Tibial nerve (tissue), 4 donors: Measurements from ENCODE around the gene MPI. TPM values are rescaled to one million over a fixed set of nuclear protein-coding genes. Genes with fewer than 3 reads are reported as not detected.
"Not testable (repeated sequence)": the region's sequence is repeated elsewhere in the genome, so short reads cannot be mapped to it uniquely, and the experiment has no call there.

Experiments used
- DNase-seq, 2 donors: peaks; one replicate each; pipeline ENCODE4 v3.0.0-alpha.2; 2019; ENCODE audit warnings: low spot score in 2 of 2
- H3K27ac ChIP-seq, 4 donors: fragments of 200-600 bp; sonication (generic) in 3 of 4; one replicate each; pipeline ENCODE4 v1.5.1; 2017 to 2019; ENCODE audit warnings: mild to moderate bottlenecking in 1 of 4
- H3K27me3 ChIP-seq, 2 donors: fragments of 200-600 bp; sonication (generic) in 1 of 2; one replicate each; pipeline versions ENCODE4 v1.5.1 to v1.6.0; 2017 to 2019
- H3K36me3 ChIP-seq, 3 donors: fragments of 200-600 bp; sonication (generic); one replicate each; pipeline ENCODE4 v1.5.1; 2018 to 2019
- H3K4me1 ChIP-seq, 4 donors: fragments of 200-600 bp; sonication (generic) in 3 of 4; one replicate each; pipeline ENCODE4 v1.5.1; 2017 to 2019
- H3K4me3 ChIP-seq, 4 donors: fragments of 200-600 bp; sonication (generic) in 3 of 4; one replicate each; pipeline ENCODE4 v1.5.1; 2017 to 2019; ENCODE audit warnings: mild to moderate bottlenecking in 1 of 4, moderate library complexity in 1 of 4
- H3K9me3 ChIP-seq, 4 donors: fragments of 200-600 bp; sonication (generic) in 3 of 4; one replicate each; pipeline ENCODE4 v1.5.1; 2017 to 2019
- EP300 ChIP-seq, 2 donors: sonication (generic); formaldehyde crosslinking; IDR thresholded peaks; one replicate each; pipeline ENCODE4 v1.6.1; 2017; ENCODE audit warnings: antibody characterized with exemption in 2 of 2, mild to moderate bottlenecking in 1 of 2
- POLR2A ChIP-seq, 2 donors: fragments of 450-650 bp; IDR thresholded peaks; one replicate each; pipeline ENCODE4 v1.6.1; 2017; ENCODE audit warnings: antibody characterized with exemption in 2 of 2, mild to moderate bottlenecking in 2 of 2, moderate library complexity in 2 of 2
- WGBS, 2 donors: methylation state at CpG; one replicate each; pipeline ENCODE4 v1.1.5; 2018; 5-methylcytosine and 5-hydroxymethylcytosine counted together
- total RNA-seq, 4 donors: library from RNA; depleted of rRNA; stranded (reverse); fragments of >200 nt; gene quantifications; one replicate each; pipeline ENCODE4 v1.1.0, GENCODE V29; 2016
- TF ChIP-seq, protein P1 (sequence below), 5 experiments: fragments of 200-600 bp in 3 of 5; fragments of 450-650 bp in 2 of 5; sonication (generic) in 3 of 5; IDR thresholded peaks; one replicate each; pipeline ENCODE4 v1.5.1; 2016 to 2019; ENCODE audit warnings: antibody characterized with exemption in 5 of 5, mild to moderate bottlenecking in 3 of 5, moderate library complexity in 2 of 5

The MPI gene
- total RNA-seq, 4 donors from 2014 or later: 42.4 to 79.3 (median 60.8) TPM

DNA sequence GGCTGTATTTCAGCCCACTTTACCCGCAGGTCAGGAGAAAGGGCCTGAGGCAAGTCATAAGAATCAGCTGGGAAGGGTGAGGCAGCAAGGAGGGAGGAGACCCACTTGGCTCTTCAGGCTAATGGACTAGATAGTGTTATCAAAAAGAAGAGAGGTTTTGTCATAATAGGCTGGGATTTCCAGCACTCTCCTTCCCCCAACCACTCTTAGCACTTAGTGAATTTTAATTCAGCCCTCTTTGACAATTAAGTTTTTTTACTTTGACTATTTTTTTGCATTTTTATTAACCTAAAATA lies 771 bp downstream of the MPI start:
- TF ChIP-seq, protein P1, sequence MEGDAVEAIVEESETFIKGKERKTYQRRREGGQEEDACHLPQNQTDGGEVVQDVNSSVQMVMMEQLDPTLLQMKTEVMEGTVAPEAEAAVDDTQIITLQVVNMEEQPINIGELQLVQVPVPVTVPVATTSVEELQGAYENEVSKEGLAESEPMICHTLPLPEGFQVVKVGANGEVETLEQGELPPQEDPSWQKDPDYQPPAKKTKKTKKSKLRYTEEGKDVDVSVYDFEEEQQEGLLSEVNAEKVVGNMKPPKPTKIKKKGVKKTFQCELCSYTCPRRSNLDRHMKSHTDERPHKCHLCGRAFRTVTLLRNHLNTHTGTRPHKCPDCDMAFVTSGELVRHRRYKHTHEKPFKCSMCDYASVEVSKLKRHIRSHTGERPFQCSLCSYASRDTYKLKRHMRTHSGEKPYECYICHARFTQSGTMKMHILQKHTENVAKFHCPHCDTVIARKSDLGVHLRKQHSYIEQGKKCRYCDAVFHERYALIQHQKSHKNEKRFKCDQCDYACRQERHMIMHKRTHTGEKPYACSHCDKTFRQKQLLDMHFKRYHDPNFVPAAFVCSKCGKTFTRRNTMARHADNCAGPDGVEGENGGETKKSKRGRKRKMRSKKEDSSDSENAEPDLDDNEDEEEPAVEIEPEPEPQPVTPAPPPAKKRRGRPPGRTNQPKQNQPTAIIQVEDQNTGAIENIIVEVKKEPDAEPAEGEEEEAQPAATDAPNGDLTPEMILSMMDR (IDR thresholded peaks at IDR 0.05): no peak
- Histone ChIP-seq H3K27me3 (no peaks in the 10 kb centered on the region), H3K4me3 (peak overlapping the region; percentile 84 to 98 (median 94)), H3K9me3 (no peaks in the 10 kb centered on the region), H3K4me1 (peaks cover 5 to 26% (median 13%) of the 10 kb centered on the region in 4 donors), H3K27ac (peak overlapping the region in 2 of 4 donors; percentile 88 to 90), H3K36me3 (peaks cover 0 to 41% (median 3%) of the 10 kb centered on the region in 3 donors)
- WGBS, 2 donors: 0 to 13% methylated on average over 1 of the region's 1 CpG
- no peak for DNase-seq

DNA sequence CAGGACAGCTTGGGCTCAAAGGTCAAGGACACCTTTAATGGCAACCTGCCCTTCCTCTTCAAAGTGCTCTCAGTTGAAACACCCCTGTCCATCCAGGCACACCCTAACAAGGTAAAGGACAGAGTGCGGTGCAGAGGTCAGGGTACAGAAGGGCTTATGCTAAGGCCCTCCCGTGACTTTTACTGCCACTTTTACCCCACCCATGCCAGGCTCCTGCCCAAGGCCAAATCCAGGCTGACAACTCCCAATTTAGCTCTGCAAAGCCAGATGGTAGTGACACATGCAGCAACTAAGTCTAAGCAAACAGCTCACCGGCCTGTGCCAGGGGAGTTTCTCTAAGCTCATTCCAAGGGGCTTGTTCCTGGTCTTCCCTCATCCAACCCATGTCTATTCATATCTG lies 1.6 kb downstream of the MPI start:
- WGBS, 2 donors: 88 to 94% methylated on average over 3 of the region's 3 CpGs
- H3K27ac ChIP-seq: peak overlapping the region in 1 of 4 donors; percentile 40
- no peak for TF ChIP-seq EP300 (IDR thresholded peaks at IDR 0.05)
- no peak for TF ChIP-seq POLR2A (IDR thresholded peaks at IDR 0.05)
- TF ChIP-seq, protein P1 (IDR thresholded peaks at IDR 0.05): no peak

GRCh38 chr15:74892313-74892712 lies 2.5 kb downstream of the MPI start:
- 90 to 92% methylated on average over 3 of the region's 3 CpGs for WGBS, 2 donors
- H3K36me3 ChIP-seq: peaks cover 0 to 58% (median 3%) of the 10 kb centered on the region in 3 donors

More for the DNA sequence above, 1.6 kb downstream of the MPI start:
- H3K4me1 ChIP-seq: peaks cover 5 to 26% (median 13%) of the 10 kb centered on the region in 4 donors
- H3K9me3 ChIP-seq: no peaks in the 10 kb centered on the region
- H3K4me3 ChIP-seq: no peak overlapping the region
- H3K27me3 ChIP-seq: no peaks in the 10 kb centered on the region
- no peak for DNase-seq
- H3K36me3 ChIP-seq: peaks cover 0 to 49% (median 3%) of the 10 kb centered on the region in 3 donors

GRCh38 chr15:74892931-74893330 lies 3.1 kb downstream of the MPI start:
- no peak for DNase-seq
- Histone ChIP-seq H3K9me3 (no peaks in the 10 kb centered on the region), H3K27ac (no peak overlapping the region), H3K27me3 (no peaks in the 10 kb centered on the region), H3K36me3 (peaks cover 0 to 63% (median 3%) of the 10 kb centered on the region in 3 donors), H3K4me1 (peaks cover 5 to 26% (median 13%) of the 10 kb centered on the region in 4 donors), H3K4me3 (no peak overlapping the region)
- TF ChIP-seq, protein P1 (IDR thresholded peaks at IDR 0.05): no peak
- no peak for TF ChIP-seq EP300 (IDR thresholded peaks at IDR 0.05)
- no peak for TF ChIP-seq POLR2A (IDR thresholded peaks at IDR 0.05)
- 65 to 100% methylated on average over 2 of the region's 2 CpGs for WGBS, 2 donors

More at GRCh38 chr15:74892313-74892712, 2.5 kb downstream of the MPI start:
- no peaks in the 10 kb centered on the region for H3K27me3 ChIP-seq
- H3K4me3 ChIP-seq: no peak overlapping the region
- no peaks in the 10 kb centered on the region for H3K9me3 ChIP-seq
- DNase-seq: no peak
- H3K27ac ChIP-seq: no peak overlapping the region
- peaks cover 5 to 26% (median 13%) of the 10 kb centered on the region in 4 donors for H3K4me1 ChIP-seq
- TF ChIP-seq, protein P1 (IDR thresholded peaks at IDR 0.05): no peak
- TF ChIP-seq POLR2A (IDR thresholded peaks at IDR 0.05) (no peak), EP300 (IDR thresholded peaks at IDR 0.05) (no peak)

DNA sequence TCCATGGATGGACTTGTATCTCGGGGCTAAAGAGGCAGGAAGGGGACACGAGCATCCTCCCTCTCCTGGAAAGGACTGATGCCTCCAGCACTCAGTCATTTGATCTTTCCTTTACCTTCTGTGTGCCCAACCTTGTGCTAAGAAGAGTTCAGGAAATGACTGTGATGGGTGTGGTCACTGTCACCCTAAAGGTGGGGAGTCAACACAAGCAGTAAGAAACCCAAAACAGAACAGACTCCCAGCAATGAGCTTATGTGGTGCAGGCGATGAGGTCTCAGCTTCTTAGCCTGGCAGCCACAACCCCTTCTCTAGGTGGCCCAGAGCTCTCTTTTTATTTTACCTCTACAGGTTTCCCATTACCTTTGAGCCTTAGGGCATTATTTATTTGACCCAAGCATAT lies 3.8 kb downstream of the MPI start:
- DNase-seq: no peak
- Histone ChIP-seq H3K27ac (no peak overlapping the region), H3K36me3 (peaks cover 0 to 70% (median 3%) of the 10 kb centered on the region in 3 donors), H3K4me3 (no peak overlapping the region), H3K4me1 (peaks cover 5 to 24% (median 13%) of the 10 kb centered on the region in 4 donors), H3K9me3 (no peaks in the 10 kb centered on the region), H3K27me3 (no peaks in the 10 kb centered on the region)
- 75 to 91% methylated on average over 2 to 3 of the region's 3 CpGs for WGBS, 2 donors
- TF ChIP-seq, protein P1 (IDR thresholded peaks at IDR 0.05): no peak
- no peak for TF ChIP-seq POLR2A (IDR thresholded peaks at IDR 0.05)
- no peak for TF ChIP-seq EP300 (IDR thresholded peaks at IDR 0.05)

DNA sequence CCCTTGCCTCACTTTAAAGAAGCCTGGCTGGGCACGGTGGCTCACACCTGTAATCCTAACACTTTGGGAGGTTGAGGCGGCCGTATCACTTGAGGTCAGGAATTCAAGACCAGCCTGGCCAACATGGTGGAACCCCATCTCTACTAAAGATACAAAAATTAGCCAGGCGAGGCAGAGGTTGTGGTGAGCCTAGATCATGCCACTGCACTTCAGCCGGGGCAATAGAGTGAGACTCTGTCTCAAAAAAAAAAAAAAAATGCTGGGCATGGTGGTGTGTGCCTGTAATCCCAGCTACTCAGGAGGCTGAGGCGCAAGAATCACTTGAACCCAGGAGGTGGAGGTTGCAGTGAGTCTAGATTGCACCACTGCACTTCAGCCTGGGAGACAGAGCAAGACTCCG lies 4.5 kb downstream of the MPI start:
- H3K4me3 ChIP-seq, H3K27me3 ChIP-seq, H3K9me3 ChIP-seq, DNase-seq, H3K27ac ChIP-seq: not testable (repeated sequence)
- Histone ChIP-seq H3K4me1 (peaks cover 3 to 16% (median 7%) of the 10 kb centered on the region in 4 donors), H3K36me3 (peaks cover 0 to 77% (median 3%) of the 10 kb centered on the region in 3 donors)
- 93 to 96% methylated on average over 7 of the region's 7 CpGs for WGBS, 2 donors
